GM11168 (cell line): ENCODE data around the gene AZIN2.
"Not testable (repeated sequence)": the region's sequence is repeated elsewhere in the genome, so short reads cannot be mapped to it uniquely, and the experiment has no call there.

Experiments
- in situ Hi-C: fragments of 300-500 bp; cut with MboI; formaldehyde crosslinking; loops from one replicate; pipeline ENCODE4 v1.12.0; 2022; ENCODE audit warnings: low sequenced_read_pairs; ENCODE audit not compliant: unreplicated experiment

The AZIN2 gene

GRCh38 chr1:33080885-33081553 is at the start of gene AZIN2:
TSS of gene AZIN2 (plus strand) at chr1:33081153. CDS start at chr1:33082250, 1,097 bp downstream.
- in situ Hi-C loops, result no loop called here

GRCh38 chr1:33031506-33031905 is 49.4 kb upstream of the AZIN2 start:
- in situ Hi-C loops, result no loop called here

GRCh38 chr1:33032126-33032869 is 48.7 kb upstream of the AZIN2 start:
- in situ Hi-C loops, result no loop called here

GRCh38 chr1:33036051-33036525 is 44.9 kb upstream of the AZIN2 start:
- in situ Hi-C loops, result no loop called here

GRCh38 chr1:33036526-33037503 is 44.1 kb upstream of the AZIN2 start, which contains the start of gene AK2:
TSS of gene AK2 (minus strand) at chr1:33036883. CDS start at chr1:33036828, 55 bp downstream.
- in situ Hi-C loops, result no loop called here

GRCh38 chr1:33039840-33040239 is 41.1 kb upstream of the AZIN2 start:
- in situ Hi-C loops, result no loop called here

- in situ Hi-C loops, result no loop called here
Observed at GRCh38 chr1:33041026-33041425, 39.9 kb upstream of the AZIN2 start.

GRCh38 chr1:33042831-33043230 is 38.1 kb upstream of the AZIN2 start:
- in situ Hi-C loops, result no loop called here

- in situ Hi-C loops, result no loop called here
Observed at GRCh38 chr1:33043267-33044092, 37.5 kb upstream of the AZIN2 start.

- in situ Hi-C loops, result no loop called here
Observed at GRCh38 chr1:33045246-33045645, 35.7 kb upstream of the AZIN2 start.

GRCh38 chr1:33045814-33046213 is 35.1 kb upstream of the AZIN2 start:
- in situ Hi-C loops, result no loop called here

GRCh38 chr1:33046234-33046633 is 34.7 kb upstream of the AZIN2 start:
- in situ Hi-C loops, result not testable (repeated sequence)

- in situ Hi-C loops, result no loop called here
Observed at GRCh38 chr1:33047290-33047689, 33.7 kb upstream of the AZIN2 start.

GRCh38 chr1:33047839-33048305 is 33.1 kb upstream of the AZIN2 start:
- in situ Hi-C loops, result no loop called here

- in situ Hi-C loops, result no loop called here
Observed at GRCh38 chr1:33048426-33048825, 32.5 kb upstream of the AZIN2 start.

GRCh38 chr1:33049371-33049770 is 31.6 kb upstream of the AZIN2 start:
- in situ Hi-C loops, result no loop called here

- in situ Hi-C loops, result loop anchor here (10.0 kb wide), 1 partner anchor 126 kb away; no protein-coding TSS in a partner anchor
Observed at GRCh38 chr1:33050221-33051076, 30.5 kb upstream of the AZIN2 start.
